Measurements from ENCODE around the gene ATP8A2. TPM values are rescaled to one million over a fixed set of nuclear protein-coding genes. Genes with fewer than 3 reads are reported as not detected.

Gene ATP8A2
- total RNA-seq, 1 experiment from 2014 or later = not detected

DNA sequence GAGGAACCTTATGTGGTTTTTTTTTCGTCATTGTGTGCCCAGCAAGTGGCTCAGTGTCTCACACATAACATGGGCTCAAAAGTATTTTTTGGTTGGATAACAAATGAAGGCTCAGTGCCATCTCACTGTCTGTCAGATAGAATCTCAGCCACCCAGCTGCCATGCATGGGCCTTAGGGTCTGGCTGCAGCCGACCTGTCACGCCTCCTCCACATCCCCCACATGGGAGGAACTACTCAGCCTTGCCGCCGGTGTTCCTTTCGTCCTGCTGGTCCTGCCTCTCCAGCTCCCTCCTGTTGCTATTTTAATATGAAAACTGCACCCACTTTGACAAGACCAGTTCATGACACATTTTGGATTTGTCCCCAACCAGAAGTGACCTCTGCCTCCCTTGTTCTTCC is 558.9 kb downstream of the ATP8A2 start:
- CTCF ChIA-PET = no interaction called here
- intact Hi-C loops (cut with micrococcal nuclease; ENCODE audit: unreplicated experiment) (no loop called here), in situ Hi-C loops (cut with HindIII; ENCODE audit: low pct_unique_long_range_greater_than_20kb, low sequenced_read_pairs) (no loop called here)
- no peak overlapping the region for H3K27ac ChIP-seq (ENCODE audit: low read length)
- no peaks in the 10 kb centered on the region for H3K27me3 ChIP-seq (ENCODE audit: control insufficient read depth, insufficient read depth, low read length)
- H3K4me1 ChIP-seq (ENCODE audit: control insufficient read depth, insufficient read depth, low read length) = no peaks in the 10 kb centered on the region
- no peaks in the 10 kb centered on the region for H3K36me3 ChIP-seq (ENCODE audit: control insufficient read depth, insufficient read depth, low read length)
- no peak for TF ChIP-seq TCF7L2 (IDR thresholded peaks at IDR 0.05; ENCODE audit: low read depth, low read length)
- TF ChIP-seq, protein P1, sequence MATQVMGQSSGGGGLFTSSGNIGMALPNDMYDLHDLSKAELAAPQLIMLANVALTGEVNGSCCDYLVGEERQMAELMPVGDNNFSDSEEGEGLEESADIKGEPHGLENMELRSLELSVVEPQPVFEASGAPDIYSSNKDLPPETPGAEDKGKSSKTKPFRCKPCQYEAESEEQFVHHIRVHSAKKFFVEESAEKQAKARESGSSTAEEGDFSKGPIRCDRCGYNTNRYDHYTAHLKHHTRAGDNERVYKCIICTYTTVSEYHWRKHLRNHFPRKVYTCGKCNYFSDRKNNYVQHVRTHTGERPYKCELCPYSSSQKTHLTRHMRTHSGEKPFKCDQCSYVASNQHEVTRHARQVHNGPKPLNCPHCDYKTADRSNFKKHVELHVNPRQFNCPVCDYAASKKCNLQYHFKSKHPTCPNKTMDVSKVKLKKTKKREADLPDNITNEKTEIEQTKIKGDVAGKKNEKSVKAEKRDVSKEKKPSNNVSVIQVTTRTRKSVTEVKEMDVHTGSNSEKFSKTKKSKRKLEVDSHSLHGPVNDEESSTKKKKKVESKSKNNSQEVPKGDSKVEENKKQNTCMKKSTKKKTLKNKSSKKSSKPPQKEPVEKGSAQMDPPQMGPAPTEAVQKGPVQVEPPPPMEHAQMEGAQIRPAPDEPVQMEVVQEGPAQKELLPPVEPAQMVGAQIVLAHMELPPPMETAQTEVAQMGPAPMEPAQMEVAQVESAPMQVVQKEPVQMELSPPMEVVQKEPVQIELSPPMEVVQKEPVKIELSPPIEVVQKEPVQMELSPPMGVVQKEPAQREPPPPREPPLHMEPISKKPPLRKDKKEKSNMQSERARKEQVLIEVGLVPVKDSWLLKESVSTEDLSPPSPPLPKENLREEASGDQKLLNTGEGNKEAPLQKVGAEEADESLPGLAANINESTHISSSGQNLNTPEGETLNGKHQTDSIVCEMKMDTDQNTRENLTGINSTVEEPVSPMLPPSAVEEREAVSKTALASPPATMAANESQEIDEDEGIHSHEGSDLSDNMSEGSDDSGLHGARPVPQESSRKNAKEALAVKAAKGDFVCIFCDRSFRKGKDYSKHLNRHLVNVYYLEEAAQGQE (IDR thresholded peaks at IDR 0.05; ENCODE audit: insufficient read depth in 1 of 2, low read depth in 2 of 2, low read length in 1 of 2) = no peak
- no peak for TF ChIP-seq SIN3A (IDR thresholded peaks at IDR 0.05; ENCODE audit: borderline replicate concordance, insufficient read depth, low read depth, low read length)
- no peak for TF ChIP-seq POLR2AphosphoS5 (IDR thresholded peaks at IDR 0.05; ENCODE audit: low read depth, low read length)
- TF ChIP-seq, protein P2, sequence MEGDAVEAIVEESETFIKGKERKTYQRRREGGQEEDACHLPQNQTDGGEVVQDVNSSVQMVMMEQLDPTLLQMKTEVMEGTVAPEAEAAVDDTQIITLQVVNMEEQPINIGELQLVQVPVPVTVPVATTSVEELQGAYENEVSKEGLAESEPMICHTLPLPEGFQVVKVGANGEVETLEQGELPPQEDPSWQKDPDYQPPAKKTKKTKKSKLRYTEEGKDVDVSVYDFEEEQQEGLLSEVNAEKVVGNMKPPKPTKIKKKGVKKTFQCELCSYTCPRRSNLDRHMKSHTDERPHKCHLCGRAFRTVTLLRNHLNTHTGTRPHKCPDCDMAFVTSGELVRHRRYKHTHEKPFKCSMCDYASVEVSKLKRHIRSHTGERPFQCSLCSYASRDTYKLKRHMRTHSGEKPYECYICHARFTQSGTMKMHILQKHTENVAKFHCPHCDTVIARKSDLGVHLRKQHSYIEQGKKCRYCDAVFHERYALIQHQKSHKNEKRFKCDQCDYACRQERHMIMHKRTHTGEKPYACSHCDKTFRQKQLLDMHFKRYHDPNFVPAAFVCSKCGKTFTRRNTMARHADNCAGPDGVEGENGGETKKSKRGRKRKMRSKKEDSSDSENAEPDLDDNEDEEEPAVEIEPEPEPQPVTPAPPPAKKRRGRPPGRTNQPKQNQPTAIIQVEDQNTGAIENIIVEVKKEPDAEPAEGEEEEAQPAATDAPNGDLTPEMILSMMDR (IDR thresholded peaks at IDR 0.05) = no peak
- H3K4me3 ChIP-seq (ENCODE audit: low read depth in 2 of 2, low read length in 2 of 2) = no peak overlapping the region
- no TSS peak for BruUV-seq (replicated peaks)
- POLR2A ChIA-PET = no interaction called here
- no peak for DNase-seq (ENCODE audit: low read depth, low spot score)
- ATAC-seq = no peak
- H3K9me3 ChIP-seq (ENCODE audit: control insufficient read depth, insufficient read depth, low read depth, low read length) = no peaks in the 10 kb centered on the region

DNA sequence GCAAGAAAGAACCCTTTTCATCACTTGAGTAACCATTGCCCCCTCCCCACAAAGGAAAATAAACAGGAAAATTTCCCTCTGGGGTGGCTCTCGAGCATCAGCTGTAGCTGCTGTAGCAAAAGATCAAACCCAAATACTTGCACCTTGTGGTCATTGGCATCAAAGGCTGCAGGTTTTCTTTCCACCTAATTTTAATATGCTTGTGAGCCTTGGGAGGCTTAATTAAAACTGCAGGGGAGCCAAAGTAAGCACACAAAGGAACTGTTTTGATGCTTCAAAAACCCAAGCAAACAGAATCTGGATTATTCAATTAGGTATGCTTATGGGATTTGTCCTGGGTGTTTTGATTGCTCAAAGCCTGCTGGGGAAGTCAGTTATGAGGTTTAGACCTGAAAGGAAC is 560.6 kb downstream of the ATP8A2 start:
- CTCF ChIA-PET = no interaction called here
- no peak overlapping the region for H3K4me3 ChIP-seq (ENCODE audit: low read depth in 2 of 2, low read length in 2 of 2)
- POLR2A ChIA-PET = no interaction called here
- no peak overlapping the region for H3K27ac ChIP-seq (ENCODE audit: low read length)
- no TSS peak for BruUV-seq (replicated peaks)
- ATAC-seq (no peak), DNase-seq (ENCODE audit: low read depth, low spot score) (no peak)
- no peaks in the 10 kb centered on the region for H3K9me3 ChIP-seq (ENCODE audit: control insufficient read depth, insufficient read depth, low read depth, low read length)
- no peaks in the 10 kb centered on the region for H3K36me3 ChIP-seq (ENCODE audit: control insufficient read depth, insufficient read depth, low read length)
- intact Hi-C loops (cut with micrococcal nuclease; ENCODE audit: unreplicated experiment) = no loop called here
- TF ChIP-seq, protein P2 (IDR thresholded peaks at IDR 0.05) = no peak
- TF ChIP-seq, protein P1 (IDR thresholded peaks at IDR 0.05; ENCODE audit: insufficient read depth in 1 of 2, low read depth in 2 of 2, low read length in 1 of 2) = no peak
- no peak for TF ChIP-seq SIN3A (IDR thresholded peaks at IDR 0.05; ENCODE audit: borderline replicate concordance, insufficient read depth, low read depth, low read length)
- no peak for TF ChIP-seq TCF7L2 (IDR thresholded peaks at IDR 0.05; ENCODE audit: low read depth, low read length)
- no peak for TF ChIP-seq POLR2AphosphoS5 (IDR thresholded peaks at IDR 0.05; ENCODE audit: low read depth, low read length)
- no peaks in the 10 kb centered on the region for H3K27me3 ChIP-seq (ENCODE audit: control insufficient read depth, insufficient read depth, low read length)
- H3K4me1 ChIP-seq (ENCODE audit: control insufficient read depth, insufficient read depth, low read length) = no peaks in the 10 kb centered on the region
- in situ Hi-C loops (cut with HindIII; ENCODE audit: low pct_unique_long_range_greater_than_20kb, low sequenced_read_pairs) = no loop called here

All from Panc1 (cell line).